Suprapubic skin (tissue), 3 donors: ENCODE data around the gene E2F1.

Experiments used
- POLR2AphosphoS5 ChIP-seq, 3 donors: sonication (generic); formaldehyde crosslinking; IDR thresholded peaks; one replicate each; pipeline ENCODE4 v1.6.1; 2017; ENCODE audit warnings: antibody characterized with exemption in 3 of 3
- TF ChIP-seq, protein P1 (sequence below), 2 donors: fragments of 200-600 bp in 1 of 2; fragments of 450-650 bp in 1 of 2; sonication (generic) in 1 of 2; IDR thresholded peaks; one replicate each; pipeline ENCODE4 v1.5.1; 2016 to 2019; ENCODE audit warnings: antibody characterized with exemption in 2 of 2, mild to moderate bottlenecking in 1 of 2, moderate library complexity in 1 of 2

DNA sequence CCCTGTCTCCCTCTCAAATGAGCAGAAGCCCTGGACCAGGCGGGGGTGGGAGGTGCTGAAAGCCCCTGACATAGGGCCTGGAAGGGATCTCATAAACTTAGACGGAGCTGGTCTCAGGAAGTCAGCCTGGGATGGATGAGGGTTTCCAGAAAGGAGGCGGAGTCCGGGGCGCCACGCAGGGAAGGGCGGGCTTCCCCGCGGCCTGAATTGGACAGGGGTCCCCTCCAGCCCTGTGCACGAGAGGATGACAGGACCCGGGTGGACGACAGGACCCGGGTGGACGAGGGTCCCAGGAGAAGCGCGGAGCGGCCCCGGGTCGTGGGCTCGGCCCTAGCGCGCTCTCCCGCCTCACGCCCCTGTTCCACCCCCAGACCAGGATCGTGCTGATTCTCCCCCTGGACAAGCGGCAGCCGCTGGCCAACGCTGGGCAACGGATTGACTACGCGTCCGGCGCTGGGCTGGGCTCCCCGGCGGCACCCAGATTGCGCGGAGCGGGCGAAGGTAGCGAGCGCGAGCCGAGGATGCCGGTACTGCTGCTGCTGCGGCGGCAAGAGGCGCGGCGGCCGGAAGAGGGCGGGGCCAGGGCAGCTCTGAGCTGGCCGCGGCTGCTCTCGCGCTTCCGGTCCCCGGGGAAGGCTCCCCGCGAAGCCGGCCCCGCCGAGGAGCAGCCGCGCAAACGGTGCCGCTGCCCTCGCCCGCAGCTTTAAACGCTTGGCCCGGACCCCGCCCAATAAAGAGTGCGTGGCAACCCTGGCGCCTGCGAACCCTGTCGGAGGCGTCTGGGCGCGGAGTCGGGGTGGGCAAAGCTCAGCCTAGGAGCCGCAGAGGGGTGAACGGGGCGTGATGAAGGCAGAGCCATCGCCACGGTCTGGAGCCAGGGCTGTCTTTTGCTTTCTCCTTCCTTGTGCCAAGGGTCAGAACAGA, 22.8 kb downstream of the E2F1 start:
- TF ChIP-seq, protein P1, sequence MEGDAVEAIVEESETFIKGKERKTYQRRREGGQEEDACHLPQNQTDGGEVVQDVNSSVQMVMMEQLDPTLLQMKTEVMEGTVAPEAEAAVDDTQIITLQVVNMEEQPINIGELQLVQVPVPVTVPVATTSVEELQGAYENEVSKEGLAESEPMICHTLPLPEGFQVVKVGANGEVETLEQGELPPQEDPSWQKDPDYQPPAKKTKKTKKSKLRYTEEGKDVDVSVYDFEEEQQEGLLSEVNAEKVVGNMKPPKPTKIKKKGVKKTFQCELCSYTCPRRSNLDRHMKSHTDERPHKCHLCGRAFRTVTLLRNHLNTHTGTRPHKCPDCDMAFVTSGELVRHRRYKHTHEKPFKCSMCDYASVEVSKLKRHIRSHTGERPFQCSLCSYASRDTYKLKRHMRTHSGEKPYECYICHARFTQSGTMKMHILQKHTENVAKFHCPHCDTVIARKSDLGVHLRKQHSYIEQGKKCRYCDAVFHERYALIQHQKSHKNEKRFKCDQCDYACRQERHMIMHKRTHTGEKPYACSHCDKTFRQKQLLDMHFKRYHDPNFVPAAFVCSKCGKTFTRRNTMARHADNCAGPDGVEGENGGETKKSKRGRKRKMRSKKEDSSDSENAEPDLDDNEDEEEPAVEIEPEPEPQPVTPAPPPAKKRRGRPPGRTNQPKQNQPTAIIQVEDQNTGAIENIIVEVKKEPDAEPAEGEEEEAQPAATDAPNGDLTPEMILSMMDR (IDR thresholded peaks at IDR 0.05), result no peak
- no peak for TF ChIP-seq POLR2AphosphoS5 (IDR thresholded peaks at IDR 0.05)
